ENCODE data around the gene ATP6V0A1.
"Not testable (repeated sequence)": the region's sequence is repeated elsewhere in the genome, so short reads cannot be mapped to it uniquely, and the experiment has no call there.

Gene ATP6V0A1

DNA sequence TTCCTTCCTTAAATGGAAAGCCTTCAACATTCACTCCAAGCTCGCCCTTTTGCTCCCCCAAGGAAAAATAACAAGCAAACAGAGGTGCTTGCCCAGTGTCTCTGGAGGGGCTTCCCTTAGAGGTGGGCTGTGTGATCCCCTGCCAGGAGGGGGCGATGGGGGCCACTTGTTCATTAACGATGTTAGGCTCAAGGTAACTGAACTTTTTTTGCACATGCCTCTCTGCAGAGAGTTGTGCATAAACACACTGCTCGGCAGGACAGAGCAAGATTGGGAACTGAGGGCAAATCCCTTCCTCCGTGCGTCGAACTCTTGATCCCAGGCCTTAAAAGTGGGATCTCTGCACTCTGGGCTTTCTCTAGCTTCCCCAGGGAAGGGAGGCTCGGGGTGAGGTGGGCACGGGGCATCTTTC lies 61.9 kb downstream of the ATP6V0A1 start:
- DNase-seq = no peak

DNA sequence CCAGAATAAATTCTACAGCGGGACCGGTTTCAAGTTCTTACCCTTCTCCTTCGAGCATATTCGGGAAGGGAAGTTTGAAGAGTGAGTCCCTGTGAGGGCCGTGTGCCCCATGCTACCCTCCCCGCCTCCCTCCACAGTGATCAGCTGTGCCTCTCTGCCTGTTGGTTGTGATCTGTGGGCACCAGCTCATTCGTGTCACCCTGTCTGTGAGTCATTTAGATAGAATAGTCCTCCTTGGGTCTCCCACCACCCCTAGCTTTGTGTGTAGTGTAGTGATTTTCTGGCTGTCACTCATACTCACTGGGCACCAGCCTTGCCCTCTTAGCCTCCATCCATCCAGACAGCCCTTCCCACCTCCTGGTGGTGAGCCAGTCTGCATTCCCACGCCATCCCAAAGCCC lies 62.4 kb downstream of the ATP6V0A1 start:
- DNase-seq = no peak

DNA sequence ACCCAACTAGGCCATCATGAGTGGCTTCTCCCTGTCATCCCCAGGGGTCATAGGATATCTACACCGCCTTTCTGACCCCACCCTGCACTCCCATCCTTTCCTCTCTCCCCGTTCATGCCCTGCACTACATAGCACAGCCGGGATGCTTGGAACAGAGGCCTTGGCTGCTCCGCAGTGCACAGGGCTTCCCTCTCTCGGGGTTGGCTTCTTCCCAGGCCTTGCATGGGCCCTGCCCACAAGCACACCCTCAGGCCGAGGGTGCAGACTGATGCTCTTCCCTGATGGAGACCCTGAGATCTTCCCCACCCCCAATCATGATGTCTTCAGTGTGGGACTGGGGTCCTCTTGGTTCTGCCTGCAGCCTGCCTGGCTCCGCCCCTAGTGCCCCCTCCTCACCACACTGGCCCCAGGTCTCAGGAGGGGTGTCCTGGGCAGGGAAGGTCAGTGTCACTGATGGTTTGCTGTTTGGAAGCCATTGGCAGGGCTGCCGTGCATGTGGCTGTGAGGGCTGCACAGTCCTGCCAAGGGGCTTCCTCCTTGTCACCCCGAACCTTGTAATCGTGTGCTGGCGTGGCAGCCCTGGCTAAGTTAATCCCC lies 63.1 kb downstream of the ATP6V0A1 start:
- DNase-seq = no peak

DNA sequence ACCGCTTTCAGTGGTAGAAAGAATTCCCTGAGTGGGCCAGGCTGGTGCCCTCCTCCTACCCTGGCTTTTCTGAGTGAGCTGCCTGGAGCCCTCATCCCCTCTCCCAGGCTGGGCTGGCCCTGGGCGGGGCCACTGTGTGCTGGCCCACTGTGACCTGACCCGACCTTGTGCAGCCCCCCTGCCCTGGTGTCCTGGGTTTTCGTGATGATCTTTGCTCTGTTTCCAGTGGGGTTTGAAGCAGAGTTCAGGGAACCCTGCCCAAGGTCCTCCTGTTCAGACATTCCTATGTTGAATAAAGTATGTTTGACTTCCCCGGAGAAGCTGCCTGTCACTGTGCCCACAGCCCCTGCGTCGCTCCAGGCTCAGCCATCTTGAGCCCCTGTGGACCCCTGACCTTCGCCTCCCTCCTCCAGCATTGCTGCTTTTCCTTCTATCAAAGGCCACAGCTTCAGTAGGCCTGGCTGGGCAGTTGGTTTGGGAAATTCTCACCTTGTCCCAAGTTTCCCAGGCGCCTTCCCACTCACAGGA lies 63.6 kb downstream of the ATP6V0A1 start:
- DNase-seq = no peak

DNA sequence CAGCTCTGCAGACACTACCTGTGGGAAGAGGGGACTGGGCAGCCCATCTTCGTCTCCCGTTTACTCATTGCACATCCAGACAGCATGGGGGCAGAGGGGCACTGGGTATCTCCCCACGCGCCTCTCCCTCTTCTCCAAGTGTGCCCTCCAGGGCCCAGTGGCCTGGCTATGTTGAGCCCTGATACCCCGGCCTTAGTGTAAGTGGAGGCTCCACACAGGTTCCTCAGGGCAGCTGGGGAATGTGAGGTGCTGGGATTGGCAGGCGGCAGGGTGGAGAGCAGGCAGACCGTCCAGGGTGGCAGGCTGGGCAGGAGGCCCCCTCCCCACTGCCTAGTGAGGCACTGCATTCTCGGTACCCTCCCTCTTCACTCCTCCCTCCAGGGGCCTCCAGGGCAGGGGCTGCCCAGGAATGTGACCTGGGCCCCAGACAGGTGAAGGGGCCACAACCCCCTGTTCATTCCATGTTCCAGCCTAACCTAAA lies 64.2 kb downstream of the ATP6V0A1 start:
- DNase-seq = no peak

DNA sequence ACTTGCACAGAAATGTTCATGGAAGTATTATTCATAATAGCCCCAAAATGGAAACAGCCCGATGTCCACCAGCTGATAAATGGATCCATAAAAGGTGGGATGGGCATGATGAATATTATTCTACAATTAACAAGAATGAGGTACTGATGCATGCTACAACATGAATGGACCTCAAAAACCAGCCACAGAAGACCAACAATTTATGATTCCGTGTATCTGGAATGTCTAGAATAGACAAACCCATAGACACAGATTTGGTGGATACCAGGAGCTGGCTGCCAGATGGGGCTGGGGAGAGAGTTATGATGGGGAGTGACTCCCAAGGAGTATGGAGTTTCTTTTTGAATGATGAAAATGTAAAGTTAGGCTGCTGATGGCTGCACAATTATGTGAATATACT lies 66.5 kb downstream of the ATP6V0A1 start:
- no peak for DNase-seq

DNA sequence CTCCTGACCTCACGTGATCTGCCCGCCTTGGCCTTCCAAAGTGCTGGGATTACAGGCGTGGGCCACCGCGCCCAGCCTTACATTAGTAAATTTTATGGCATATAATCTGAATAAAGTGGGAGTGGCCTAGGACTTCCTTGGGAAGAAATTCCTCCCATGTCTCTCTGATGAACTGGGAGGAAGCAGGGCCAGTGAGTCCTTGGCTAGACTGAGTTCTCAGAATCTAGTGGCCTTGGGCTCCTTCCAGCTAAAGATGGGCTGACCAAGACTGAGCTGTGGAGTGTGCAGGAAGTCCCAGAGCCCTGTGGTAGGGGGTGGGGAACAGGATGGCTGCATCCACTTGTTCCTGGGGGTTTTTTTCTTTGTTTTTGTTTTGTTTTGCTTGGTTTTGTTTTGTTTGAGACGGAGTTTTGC lies 67.4 kb downstream of the ATP6V0A1 start:
- no peak for DNase-seq

DNA sequence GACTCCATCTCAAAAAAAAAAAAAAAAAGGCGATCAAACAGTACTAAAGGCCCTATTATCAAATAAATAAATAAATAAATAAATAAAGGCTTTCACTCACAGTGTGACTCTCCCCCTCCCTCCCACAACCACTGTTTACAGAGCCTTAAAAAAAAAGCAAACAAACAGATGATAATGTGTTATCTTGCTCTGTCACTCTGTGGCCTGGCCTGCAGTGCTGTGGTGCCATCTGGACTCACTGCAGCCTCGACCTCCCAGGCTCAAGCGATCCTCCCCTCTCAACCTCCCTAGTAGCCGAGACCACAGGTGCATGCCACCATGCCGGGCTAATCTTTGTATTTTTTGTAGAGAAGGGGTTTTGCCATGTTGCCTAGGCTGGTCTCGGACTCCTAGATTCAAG lies 69.3 kb downstream of the ATP6V0A1 start:
- no peak for DNase-seq

DNA sequence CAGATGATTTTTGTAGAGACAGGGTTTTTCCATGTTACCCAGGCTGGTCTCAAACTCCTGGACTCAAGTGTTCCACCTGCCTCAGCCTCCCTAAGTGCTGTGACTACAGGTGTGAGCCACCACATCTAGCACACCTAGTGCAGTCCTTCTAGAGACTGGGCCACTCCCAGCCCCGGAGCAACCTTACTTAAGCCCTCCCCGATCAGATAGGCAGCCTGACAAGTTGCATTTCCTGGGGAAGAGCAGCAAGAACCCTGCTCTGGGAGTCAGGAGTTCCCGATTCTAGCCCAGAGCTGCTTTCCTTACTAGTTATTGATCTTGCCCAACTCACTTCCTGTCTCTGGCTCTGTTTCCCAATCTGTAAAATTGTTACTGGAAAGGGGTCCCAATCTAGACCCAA lies 70.4 kb downstream of the ATP6V0A1 start:
- no peak for DNase-seq

DNA sequence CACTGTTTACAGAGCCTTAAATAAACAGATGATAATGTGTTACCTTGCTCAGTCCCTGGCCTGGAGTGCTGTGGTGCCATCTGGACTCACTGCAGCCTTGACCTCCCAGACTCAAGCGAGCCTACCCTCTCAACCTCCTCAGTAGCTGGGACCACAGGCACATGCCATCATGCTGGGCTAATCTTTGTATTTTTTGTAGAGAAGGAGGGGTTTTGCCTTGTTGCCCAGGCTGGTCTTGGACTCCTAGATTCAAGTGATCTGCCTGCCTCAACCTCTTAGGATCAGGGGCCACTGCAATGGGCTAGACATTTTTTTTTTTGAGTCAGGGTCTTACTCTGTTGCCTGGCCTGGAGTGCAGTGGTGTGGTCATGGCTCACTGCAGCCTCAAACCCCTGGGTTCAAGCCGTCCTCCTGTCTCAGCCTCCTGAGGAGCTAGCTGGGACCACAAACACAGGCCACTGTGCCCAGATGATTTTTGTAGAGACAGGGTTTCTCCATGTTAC lies 72.3 kb downstream of the ATP6V0A1 start:
- DNase-seq = no peak

DNA sequence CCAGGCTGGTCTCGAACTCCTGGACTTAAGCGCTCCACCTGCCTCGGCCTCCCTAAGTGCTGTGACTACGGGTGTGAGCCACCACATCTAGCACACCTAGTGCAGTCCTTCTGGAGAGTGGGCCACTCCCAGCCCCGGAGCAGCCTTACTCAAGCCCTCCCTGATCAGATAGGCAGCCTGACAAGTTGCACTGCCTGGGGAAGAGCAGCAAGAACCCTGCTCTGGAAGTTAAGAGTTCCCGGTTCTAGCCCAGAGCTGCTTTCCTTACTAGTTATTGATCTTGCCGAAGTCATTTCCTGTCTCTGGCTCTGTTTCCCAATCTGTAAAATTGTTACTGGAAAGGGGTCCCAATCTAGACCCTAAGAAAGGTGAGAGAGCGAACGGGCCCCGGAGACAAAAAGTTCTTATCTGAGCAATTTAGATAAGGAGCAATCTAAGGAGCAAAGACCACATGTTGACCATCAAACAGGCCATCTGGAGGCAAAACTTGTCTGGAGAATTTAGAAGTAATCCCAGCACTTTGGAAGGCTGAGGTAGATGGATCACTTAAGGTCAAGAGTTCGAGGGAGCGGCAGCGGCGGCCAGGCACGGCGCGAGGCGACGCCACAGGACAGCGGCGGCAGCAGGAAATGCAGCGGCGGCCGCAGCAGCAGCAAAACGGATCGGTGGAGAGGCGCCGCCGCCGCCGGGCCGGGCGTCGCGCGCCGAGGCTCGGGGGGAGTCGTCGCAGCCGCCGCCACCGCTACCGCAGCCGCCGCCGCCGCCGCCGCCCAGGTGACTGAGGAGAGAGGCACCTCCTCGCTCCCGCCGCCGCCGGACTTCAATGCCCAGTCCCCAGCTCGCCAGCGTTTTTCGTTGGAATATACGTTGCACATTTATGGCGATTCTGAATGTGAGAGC lies 73.0 kb downstream of the ATP6V0A1 start:
- no peak for DNase-seq

DNA sequence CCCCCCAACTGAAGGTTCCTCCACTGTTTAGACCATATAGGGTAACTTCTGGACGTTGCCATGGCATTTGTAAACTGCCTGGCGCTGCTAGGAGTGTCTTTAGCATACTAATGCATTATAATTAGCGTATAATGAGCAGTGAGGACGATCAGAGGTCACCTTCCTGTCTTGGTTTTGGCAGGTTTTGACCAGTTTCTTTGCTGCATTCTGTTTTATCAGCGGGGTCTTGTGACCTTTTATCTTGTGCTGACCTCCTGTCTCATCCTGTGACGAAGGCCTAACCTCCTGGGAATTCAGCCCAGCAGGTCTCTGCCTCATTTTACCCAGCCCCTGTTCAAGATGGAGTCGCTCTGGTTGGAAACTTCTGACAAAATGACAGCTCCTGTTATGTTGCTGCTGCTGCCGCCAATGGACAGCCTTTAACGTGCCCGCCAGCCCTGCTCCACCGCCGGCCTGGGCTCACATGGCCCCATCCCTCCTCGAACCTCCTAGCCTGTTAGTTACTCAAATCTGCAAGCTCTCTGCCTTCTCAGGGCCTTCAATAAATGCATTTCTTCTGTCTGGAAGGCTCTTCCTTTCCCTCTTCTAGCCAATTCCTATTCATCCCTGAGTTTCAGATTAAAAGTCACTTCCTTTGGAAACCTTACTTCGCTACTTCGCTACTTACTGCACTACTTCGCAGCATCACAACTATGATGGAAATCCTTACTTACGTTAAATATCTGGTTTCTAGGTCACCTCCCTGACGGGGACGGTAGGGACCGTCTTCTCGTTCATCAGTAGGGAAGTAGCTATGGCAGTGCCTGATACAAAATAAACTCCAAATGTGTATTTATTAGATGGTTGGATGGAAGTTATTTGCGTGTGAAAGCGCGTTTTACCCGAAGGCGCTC lies 76.7 kb downstream of the ATP6V0A1 start:
- DNase-seq = no peak

DNA sequence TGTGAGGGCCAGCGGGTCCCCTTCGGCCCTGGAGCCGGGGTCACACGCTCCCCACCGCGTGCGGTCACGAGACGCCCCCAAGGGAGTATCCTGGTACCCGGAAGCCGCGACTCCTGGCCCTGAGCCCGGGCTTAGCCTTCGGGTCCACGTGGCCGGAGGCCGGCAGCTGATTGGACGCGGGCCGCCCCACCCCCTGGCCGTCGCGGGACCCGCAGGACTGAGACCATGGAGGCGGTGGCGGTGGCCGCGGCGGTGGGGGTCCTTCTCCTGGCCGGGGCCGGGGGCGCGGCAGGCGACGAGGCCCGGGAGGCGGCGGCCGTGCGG lies 77.3 kb downstream of the ATP6V0A1 start, which contains the start of gene NAGLU:
TSS of gene NAGLU (plus strand) at position 194 of the 324 bp plus-strand sequence. CDS start at position 226, 32 bp downstream.
- peak; percentile 79 for DNase-seq

DNA sequence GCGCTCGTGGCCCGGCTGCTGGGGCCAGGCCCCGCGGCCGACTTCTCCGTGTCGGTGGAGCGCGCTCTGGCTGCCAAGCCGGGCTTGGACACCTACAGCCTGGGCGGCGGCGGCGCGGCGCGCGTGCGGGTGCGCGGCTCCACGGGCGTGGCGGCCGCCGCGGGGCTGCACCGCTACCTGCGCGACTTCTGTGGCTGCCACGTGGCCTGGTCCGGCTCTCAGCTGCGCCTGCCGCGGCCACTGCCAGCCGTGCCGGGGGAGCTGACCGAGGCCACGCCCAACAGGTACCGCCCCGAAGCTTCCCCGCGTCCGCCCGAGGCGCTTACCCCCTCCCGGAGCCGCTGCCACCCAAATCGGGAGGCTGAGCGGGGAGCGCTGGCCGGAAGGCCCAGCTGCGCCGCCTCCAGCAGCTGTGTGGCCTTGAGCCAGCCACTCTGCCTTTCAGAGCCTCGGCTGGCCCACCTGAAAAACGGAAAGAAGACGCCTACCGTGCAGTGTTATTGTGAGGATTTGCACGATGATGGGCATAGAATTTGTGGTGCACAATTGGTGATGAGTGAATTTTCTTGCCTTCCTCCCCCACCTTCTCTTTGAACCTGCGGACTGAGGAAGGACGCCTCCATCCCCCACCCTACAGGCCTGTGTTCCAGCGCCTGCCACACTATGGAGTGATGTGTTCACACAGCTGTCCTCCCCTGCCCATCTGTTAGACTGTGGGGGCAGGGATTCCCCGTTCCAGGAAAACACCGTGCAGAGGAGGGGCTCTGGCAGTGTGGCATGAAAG lies 77.9 kb downstream of the ATP6V0A1 start:
- DNase-seq = peak; percentile 78

DNA sequence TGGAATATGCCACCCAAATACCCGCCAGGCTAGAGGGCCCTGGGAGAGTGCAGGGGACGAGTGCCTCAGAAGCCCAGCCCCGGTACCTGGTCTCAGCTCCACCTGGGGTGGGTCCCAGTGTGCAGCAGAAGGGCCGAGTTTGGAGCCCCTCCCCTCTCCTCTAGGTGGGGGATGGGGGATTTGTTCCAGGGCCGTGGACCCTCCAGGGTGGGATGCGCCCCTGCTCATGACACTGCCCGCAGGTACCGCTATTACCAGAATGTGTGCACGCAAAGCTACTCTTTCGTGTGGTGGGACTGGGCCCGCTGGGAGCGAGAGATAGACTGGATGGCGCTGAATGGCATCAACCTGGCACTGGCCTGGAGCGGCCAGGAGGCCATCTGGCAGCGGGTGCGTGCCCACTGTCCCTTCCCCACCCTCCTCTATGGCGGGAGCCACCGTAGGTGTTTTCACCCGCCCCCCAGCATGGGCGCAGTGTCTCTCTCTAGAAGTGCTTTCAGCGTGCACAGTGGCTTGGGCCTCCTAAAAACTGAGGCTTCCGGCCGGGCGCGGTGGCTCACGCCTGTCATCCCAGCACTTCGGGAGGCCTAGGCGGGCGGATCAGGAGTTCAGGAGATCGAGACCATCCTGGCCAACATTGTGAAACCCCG lies 78.6 kb downstream of the ATP6V0A1 start:
- no peak for DNase-seq

DNA sequence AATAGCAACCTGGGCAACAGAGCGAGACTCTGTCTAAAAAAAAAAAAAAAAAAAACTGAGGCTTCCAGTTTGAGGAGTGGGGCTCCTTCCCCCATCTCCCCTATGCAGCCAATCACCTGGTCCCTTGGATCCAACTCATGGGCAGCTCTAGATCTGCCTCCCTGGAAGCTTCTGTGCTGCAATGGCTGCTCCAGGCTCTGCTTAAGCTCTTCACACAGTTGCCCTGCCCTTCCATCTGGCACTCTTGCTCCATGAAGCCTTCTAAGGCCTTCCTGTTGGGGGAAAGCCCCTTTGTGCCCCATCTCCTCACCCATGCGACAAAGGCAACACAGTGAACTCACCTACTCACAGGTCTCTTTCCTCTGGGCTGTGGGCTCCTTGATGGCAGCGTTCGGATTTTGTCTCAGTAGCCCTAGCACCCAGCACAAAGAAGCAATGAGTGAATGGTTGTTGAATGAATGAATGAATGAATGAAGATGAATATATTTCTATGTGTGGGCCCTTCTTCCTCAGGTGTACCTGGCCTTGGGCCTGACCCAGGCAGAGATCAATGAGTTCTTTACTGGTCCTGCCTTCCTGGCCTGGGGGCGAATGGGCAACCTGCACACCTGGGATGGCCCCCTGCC lies 79.3 kb downstream of the ATP6V0A1 start:
- no peak for DNase-seq

DNA sequence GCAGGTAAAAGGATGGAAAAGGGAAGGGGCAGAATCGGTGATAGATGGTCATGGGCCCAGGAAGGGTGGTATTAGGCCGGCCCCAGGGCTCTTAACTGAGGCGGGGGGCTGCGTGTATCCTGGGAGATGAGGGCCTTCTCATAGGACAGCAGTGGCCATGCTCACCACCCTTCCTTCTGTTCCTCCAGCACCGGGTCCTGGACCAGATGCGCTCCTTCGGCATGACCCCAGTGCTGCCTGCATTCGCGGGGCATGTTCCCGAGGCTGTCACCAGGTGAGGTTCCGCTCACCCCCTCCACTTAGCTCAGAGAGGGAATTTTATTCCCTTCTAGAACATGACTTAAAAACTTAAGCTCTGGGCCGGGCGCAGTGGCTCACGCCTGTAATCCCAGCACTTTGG lies 79.8 kb downstream of the ATP6V0A1 start:
- DNase-seq = no peak

DNA sequence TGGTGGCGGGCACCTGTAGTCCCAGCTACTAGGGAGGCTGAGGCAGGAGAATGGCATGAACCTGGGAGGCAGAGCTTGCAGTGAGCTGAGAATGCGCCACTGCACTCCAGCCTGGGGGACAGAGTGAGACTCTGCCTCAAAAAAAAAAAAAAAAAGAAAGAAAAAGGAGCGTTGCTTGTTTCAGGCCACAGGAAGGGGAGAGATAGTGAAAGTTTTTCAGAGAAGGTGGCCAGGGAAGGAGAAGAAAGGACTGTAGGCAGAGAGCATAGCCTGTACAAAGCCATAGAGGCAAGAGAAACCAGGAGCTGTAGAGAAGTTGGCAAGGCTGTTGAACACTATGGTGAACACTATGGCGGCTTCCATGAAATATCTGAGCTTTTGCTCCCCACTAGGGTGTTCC lies 81.9 kb downstream of the ATP6V0A1 start:
- not testable (repeated sequence) for DNase-seq

DNA sequence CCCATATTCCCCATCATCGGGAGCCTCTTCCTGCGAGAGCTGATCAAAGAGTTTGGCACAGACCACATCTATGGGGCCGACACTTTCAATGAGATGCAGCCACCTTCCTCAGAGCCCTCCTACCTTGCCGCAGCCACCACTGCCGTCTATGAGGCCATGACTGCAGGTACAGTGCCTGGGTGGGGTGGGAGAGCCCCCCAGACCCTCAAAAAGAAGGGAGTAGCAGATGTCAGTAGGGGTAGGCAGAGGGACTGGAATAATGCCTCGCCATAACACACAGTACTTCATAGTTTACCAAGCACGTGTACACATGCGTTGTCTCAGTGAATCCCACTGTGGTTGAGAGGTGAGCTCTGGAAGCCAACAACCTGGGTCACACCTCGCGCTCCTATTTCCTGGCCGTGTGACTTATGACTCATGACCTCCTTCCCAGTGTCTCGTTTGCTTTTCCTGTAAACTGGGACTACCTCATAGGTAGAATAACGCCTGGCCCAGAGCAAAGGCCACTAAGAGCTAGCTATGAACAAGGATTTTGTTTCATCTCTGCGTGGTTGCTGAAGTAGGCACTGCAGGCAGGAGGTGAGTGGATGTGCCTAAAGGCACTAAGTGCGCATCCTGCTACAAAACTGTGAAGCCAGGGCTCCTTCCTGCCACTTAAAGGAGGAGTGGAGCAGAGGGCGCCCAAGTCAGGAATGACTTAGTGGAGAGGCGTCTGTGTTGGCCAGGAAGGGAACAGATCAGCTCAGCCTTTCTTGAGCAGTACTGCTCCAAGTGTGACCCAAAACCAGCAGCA lies 82.6 kb downstream of the ATP6V0A1 start:
- DNase-seq = peak; percentile 24

Measured in NCI-H2029 (cell line).